K562 (cell line): ENCODE results near the gene SLC35A2. TPM values are rescaled to one million over a fixed set of nuclear protein-coding genes. Genes with fewer than 3 reads are reported as not detected.

Source experiments
- ATAC-seq: fragments of 200-7000 bp; cut with Tn5 transposase; 3 replicates; pipeline ENCODE4 v1.9.1; 2020; ENCODE audit warnings: moderate library complexity
- BruUV-seq: library from RNA; stranded (reverse); fragments of 400-500 nt; replicated peaks from 2 replicates; lab custom pipeline; 2021; lab: Mats Ljungman, UMichigan
- CTCF ChIA-PET: fragments of 300-600 bp; formaldehyde crosslinking; extraction: SDS; loops from one replicate; lab custom pipeline; 2021; ENCODE audit warnings: low intra/inter-chr PET ratio; lab: Yijun Ruan, JAX
- POLR2A ChIA-PET: fragments of 300-600, 350-650 bp; sonication (Branson Sonifier 250); formaldehyde crosslinking; extraction: SDS; loops from one replicate; lab custom pipeline; 2021; ENCODE audit warnings: antibody characterized with exemption, inconsistent platforms; lab: Yijun Ruan, JAX
- DNase-seq, 4 experiments: peaks; one replicate each; pipeline versions ENCODE4 v3.0.0 to v3.0.0-alpha.2; 2011 to 2018; ENCODE audit warnings: low spot score in 3 of 4, mixed read lengths in 3 of 4; ENCODE audit errors: extremely low read depth in 1 of 4
- FAIRE-seq: peaks from 2 replicates; lab custom pipeline; 2011; peaks lifted over from hg19 to GRCh38; lab: Jason Lieb, UNC
- H2AFZ ChIP-seq: 2 replicates; pipeline ENCODE4 v1.6.0; 2011; ENCODE audit warnings: low read depth, low read length, control low read depth, inconsistent platforms
- H3K27ac ChIP-seq: fragments of 200-600 bp; 3 replicates; pipeline ENCODE4 v1.8.0; 2011; ENCODE audit warnings: low read depth, mild to moderate bottlenecking, control low read depth, inconsistent platforms, low read length, moderate library complexity, mixed read lengths; ENCODE audit errors: extremely low read depth
- H3K27me3 ChIP-seq, 2 experiments: fragments of 300-600 bp in 1 of 2; 2 replicates in 1 of 2; 3 replicates in 1 of 2; pipeline versions ENCODE4 v1.6.0 to v1.8.0; 2011; ENCODE audit warnings: inconsistent platforms in 2 of 2, low read length in 2 of 2, mild to moderate bottlenecking in 1 of 2, mixed read lengths in 1 of 2, moderate library complexity in 1 of 2; ENCODE audit not compliant: control insufficient read depth in 2 of 2, insufficient read depth in 2 of 2
- H3K36me3 ChIP-seq: fragments of 300-600 bp; 3 replicates; pipeline ENCODE4 v1.8.0; 2011; ENCODE audit warnings: mild to moderate bottlenecking, low read length, inconsistent platforms; ENCODE audit not compliant: control insufficient read depth, insufficient read depth
- H3K4me1 ChIP-seq, 2 experiments: fragments of 200-600 bp in 1 of 2; replicated peaks in 1 of 2; 2 replicates in 1 of 2; 3 replicates in 1 of 2; pipeline versions ENCODE4 v1.5.1 to v1.8.0; 2011; ENCODE audit warnings: inconsistent platforms in 2 of 2, low read length in 2 of 2, mild to moderate bottlenecking in 1 of 2, mixed read lengths in 1 of 2, moderate library complexity in 1 of 2; ENCODE audit not compliant: control insufficient read depth in 2 of 2, insufficient read depth in 2 of 2
- H3K4me2 ChIP-seq: 2 replicates; pipeline ENCODE4 v1.6.1; 2011; ENCODE audit warnings: low read length, control low read depth, inconsistent platforms, mixed read lengths; ENCODE audit not compliant: insufficient read depth
- H3K4me3 ChIP-seq: fragments of 200-600 bp; sonication (generic), shearing (Covaris generic); 2 replicates; pipeline ENCODE4 v1.5.1; 2016; ENCODE audit warnings: control low read depth, inconsistent platforms
- H3K79me2 ChIP-seq: fragments of 200-600 bp; 3 replicates; pipeline ENCODE4 v1.8.0; 2011; ENCODE audit warnings: low read length, inconsistent platforms; ENCODE audit not compliant: control insufficient read depth, insufficient read depth
- H3K9ac ChIP-seq, 2 experiments: 2 replicates each; pipeline versions ENCODE4 v1.6.0 to v1.6.1; 2011; ENCODE audit warnings: low read depth in 2 of 2, low read length in 2 of 2, control low read depth in 1 of 2, inconsistent platforms in 1 of 2, mild to moderate bottlenecking in 1 of 2, mixed read lengths in 1 of 2; ENCODE audit not compliant: insufficient read depth in 1 of 2
- H3K9me1 ChIP-seq: one replicate; pipeline ENCODE4 v1.6.0; 2011; ENCODE audit warnings: inconsistent platforms, mild to moderate bottlenecking, low read length, moderate library complexity; ENCODE audit not compliant: control insufficient read depth, insufficient read depth
- H3K9me3 ChIP-seq: replicated peaks from 2 replicates; pipeline ENCODE4 v1.5.1; 2011; ENCODE audit warnings: low read depth, low read length, inconsistent platforms; ENCODE audit not compliant: control insufficient read depth, insufficient read depth
- H4K20me1 ChIP-seq: replicated peaks from 2 replicates; pipeline ENCODE4 v1.6.1; 2011; ENCODE audit warnings: low read length, inconsistent platforms, mixed read lengths; ENCODE audit not compliant: control insufficient read depth, insufficient read depth
- CBFA2T3 ChIP-seq: fragments of 450-650 bp; IDR thresholded peaks from 2 replicates; pipeline ENCODE4 v1.6.1; 2017
- CBX3 ChIP-seq, 2 experiments: IDR thresholded peaks; 1 replicate in 1 of 2; 2 replicates in 1 of 2; pipeline ENCODE4 v1.6.1; 2012; ENCODE audit warnings: inconsistent platforms in 2 of 2, low read length in 2 of 2, borderline replicate concordance in 1 of 2, control low read depth in 1 of 2
- CTBP1 ChIP-seq: fragments of 450-650 bp; IDR thresholded peaks from 2 replicates; pipeline ENCODE4 v1.6.1; 2016; ENCODE audit warnings: borderline replicate concordance
- EP300 ChIP-seq: IDR thresholded peaks from 2 replicates; pipeline ENCODE4 v1.6.1; 2012; ENCODE audit warnings: low read length, improper control_type of control experiment
- ETV1 ChIP-seq: fragments of 450-650 bp; conservative IDR thresholded peaks from 2 replicates; pipeline ENCODE4 v1.6.1; 2016; ENCODE audit warnings: missing genetic modification characterization, control low read depth, low read depth, missing compliant biosample characterization
- FOXK1 ChIP-seq: sonication (generic); formaldehyde crosslinking; IDR thresholded peaks from 2 replicates; pipeline ENCODE4 v1.8.0; 2022; ENCODE audit warnings: missing genetic modification reagents, mild to moderate bottlenecking, borderline replicate concordance
- GATAD2B ChIP-seq: fragments of 450-650 bp; IDR thresholded peaks from 2 replicates; pipeline ENCODE4 v1.6.1; 2017; ENCODE audit warnings: mild to moderate bottlenecking, borderline replicate concordance
- HNRNPLL ChIP-seq: fragments of 200-400 bp; formaldehyde crosslinking; IDR thresholded peaks from 2 replicates; pipeline ENCODE4 v1.6.1; 2017; ENCODE audit warnings: low read length, low read depth, mild to moderate bottlenecking; ENCODE audit not compliant: poor library complexity, severe bottlenecking
- MAZ ChIP-seq, 2 experiments: fragments of 450-650 bp in 1 of 2; sonication (generic) in 1 of 2; formaldehyde crosslinking; IDR thresholded peaks in 1 of 2; conservative IDR thresholded peaks in 1 of 2; 2 replicates each; pipeline versions ENCODE4 v1.4.0 to v1.5.0; 2020; ENCODE audit warnings: mild to moderate bottlenecking in 1 of 2, missing genetic modification reagents in 1 of 2
- MCM3 ChIP-seq: fragments of 450-650 bp; IDR thresholded peaks from 2 replicates; pipeline ENCODE4 v1.6.1; 2016
- MITF ChIP-seq: IDR thresholded peaks from 2 replicates; pipeline ENCODE4 v1.6.1; 2014; ENCODE audit warnings: antibody characterized with exemption
- MTA2 ChIP-seq: fragments of 450-650 bp; IDR thresholded peaks from 2 replicates; pipeline ENCODE4 v1.6.1; 2016; ENCODE audit warnings: low read depth
- NFIC ChIP-seq: fragments of 450-650 bp; IDR thresholded peaks from 2 replicates; pipeline ENCODE4 v1.6.1; 2017; ENCODE audit warnings: mild to moderate bottlenecking, inconsistent platforms
- NFRKB ChIP-seq: fragments of 450-650 bp; IDR thresholded peaks from 2 replicates; pipeline ENCODE4 v1.6.1; 2016; ENCODE audit warnings: low read depth
- NKRF ChIP-seq: fragments of 450-650 bp; IDR thresholded peaks from 2 replicates; pipeline ENCODE4 v1.6.1; 2016; ENCODE audit warnings: borderline replicate concordance
- RAD51 ChIP-seq: fragments of 450-650 bp; IDR thresholded peaks from 2 replicates; pipeline ENCODE4 v1.7.1; 2016; ENCODE audit warnings: low read depth, mild to moderate bottlenecking, borderline replicate concordance
- WGBS: fragments of 100-300 bp; shearing (Covaris generic); methylation state at CpG from one replicate; pipeline ENCODE4 v1.1.6; 2016; ENCODE audit warnings: low coverage, mixed read lengths; ENCODE audit not compliant: insufficient coverage; ENCODE audit errors: missing lambda C conversion rate; 5-methylcytosine and 5-hydroxymethylcytosine counted together
- in situ Hi-C: fragments of 300-500 bp; cut with MboI; formaldehyde crosslinking; loops from 4 replicates; pipeline ENCODE4 v1.15.0; 2018; ENCODE audit warnings: inconsistent platforms, mixed read lengths
- intact Hi-C: fragments of 100-400 bp; cut with micrococcal nuclease; formaldehyde crosslinking; loops from 2 replicates; pipeline ENCODE4 v1.14.2; 2022
- polyA plus RNA-seq, 8 experiments: library from polyadenylated mRNA; depleted of rRNA in 4 of 8; stranded (reverse) in 5 of 8; unstranded in 3 of 8; fragments of >200 nt; fragmentation: Nextera tagmentation in 2 of 8; fragmentation: Illumina TruSeq in 1 of 8; extraction: Ambion mirVana in 2 of 8; extraction: Trizol in 1 of 8; gene quantifications; 2 replicates each; pipeline versions ENCODE4 v1.2.1 to v1.2.3, GENCODE V29; 2011 to 2014; ENCODE audit warnings: inconsistent platforms in 1 of 8, missing spikeins in 1 of 8
- total RNA-seq, 7 experiments: library from RNA; depleted of rRNA in 6 of 7; stranded (reverse); fragments of >200 nt in 6 of 7; fragmentation: Illumina TruSeq in 2 of 7; extraction: Trizol in 2 of 7; gene quantifications; 2 replicates each; pipeline versions ENCODE4 v1.2.1 to v1.2.3, GENCODE V29; 2011 to 2021; ENCODE audit warnings: low replicate concordance in 1 of 7
- TF ChIP-seq, protein P1 (sequence below): fragments of 450-650 bp; IDR thresholded peaks from 2 replicates; pipeline ENCODE4 v1.7.0; 2016; ENCODE audit warnings: borderline replicate concordance

The SLC35A2 gene
- total and polyA plus RNA-seq, 9 of the 15 experiments (the other 6 are each of a cell fraction or from before 2014, with no cell fraction given), result 3.3 to 38.9 (median 20.0) TPM

DNA sequence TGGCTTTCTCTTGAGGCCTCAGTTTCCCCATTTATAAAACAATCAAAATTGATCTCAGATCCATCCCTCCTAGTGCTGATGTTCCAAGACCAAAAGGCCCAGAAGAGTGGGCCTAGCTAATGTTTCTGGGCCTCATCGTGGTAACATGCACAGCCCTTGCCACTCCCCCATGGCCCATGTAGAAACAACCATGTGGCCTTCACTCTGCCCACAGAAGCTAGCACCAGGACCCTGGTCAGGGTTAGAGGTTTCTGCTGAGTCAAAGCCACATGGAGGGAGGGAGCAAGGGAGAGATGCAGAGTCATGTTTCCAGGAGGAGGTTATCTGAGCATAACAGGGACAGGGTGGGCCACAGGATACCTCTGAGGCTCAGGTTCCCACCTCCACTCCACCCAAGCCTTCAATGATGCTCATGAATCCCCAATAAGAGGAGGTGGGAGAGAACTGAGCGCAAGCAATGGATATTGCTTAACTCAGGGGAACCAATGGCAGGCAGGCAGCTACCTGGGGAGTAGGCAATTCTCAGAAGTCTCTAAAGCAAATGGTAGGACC is 29.0 kb upstream of the SLC35A2 start:
- no peaks in the 10 kb centered on the region for H3K9me1 ChIP-seq
- H2AFZ ChIP-seq, result no peak overlapping the region
- FAIRE-seq (peak; percentile 90), ATAC-seq (peak; percentile 73), DNase-seq (peak; percentile 71 to 93 (median 81))
- BruUV-seq, result no TSS peak
- peak overlapping the region; percentile 60 to 65; a peak in 3 of 4 replicates for H3K9ac ChIP-seq
- ChIA-PET POLR2A (interaction anchor here (0.6 to 1.3 kb wide), 5 partner anchors 8 to 215 kb away, joined by 3 to 11 read pairs (median 4); partner anchors contain the start of gene OTUD5), CTCF (interaction anchor here (0.5 kb wide), 1 partner anchor 18 kb away, joined by 3 read pairs; no protein-coding TSS in a partner anchor)
- peaks cover 68 to 84% of the 10 kb centered on the region in 2 experiments for H3K4me1 ChIP-seq
- peaks cover 95% of the 10 kb centered on the region for H3K79me2 ChIP-seq
- H3K9me3 ChIP-seq, result no peaks in the 10 kb centered on the region
- H3K27ac ChIP-seq, result peak overlapping the region; percentile 91
- peaks cover 59% of the 10 kb centered on the region for H3K36me3 ChIP-seq
- intact Hi-C loops, result loop anchor here (5.0 kb wide), 1 partner anchor 138 kb away; the partner anchor contains the start of gene HDAC6
- no peak overlapping the region for H3K4me3 ChIP-seq
- H3K27me3 ChIP-seq, result no peaks in the 10 kb centered on the region
- peak overlapping the region; percentile 30 for H3K4me2 ChIP-seq
- H4K20me1 ChIP-seq, result no peaks in the 10 kb centered on the region
- WGBS, result 0% methylated on average over 2 of the region's 2 CpGs
- in situ Hi-C loops, result no loop called here
- TF ChIP-seq MCM3, result no peak
- no peak for TF ChIP-seq FOXK1 (CRISPR knock-in tag)
- TF ChIP-seq GATAD2B, result no peak
- 0 out of 2 replicates have a peak, but pooled peaks have one; percentile 11 for TF ChIP-seq ETV1 (tag)
- peak; percentile 88; the same call in 1 of the 2 replicates for TF ChIP-seq CTBP1
- peak; percentile 87 for TF ChIP-seq EP300
- TF ChIP-seq MITF, result peak; percentile 18; the same call in 1 of the 2 replicates
- peak; percentile 21; the same call in 1 of the 2 replicates for TF ChIP-seq RAD51
- TF ChIP-seq MTA2, result peak; percentile 57
- peak; percentile 28; the same call in 1 of the 2 replicates for TF ChIP-seq NFRKB
- TF ChIP-seq NFIC, result peak; percentile 63; the same call in 1 of the 2 replicates
- TF ChIP-seq, protein P1, sequence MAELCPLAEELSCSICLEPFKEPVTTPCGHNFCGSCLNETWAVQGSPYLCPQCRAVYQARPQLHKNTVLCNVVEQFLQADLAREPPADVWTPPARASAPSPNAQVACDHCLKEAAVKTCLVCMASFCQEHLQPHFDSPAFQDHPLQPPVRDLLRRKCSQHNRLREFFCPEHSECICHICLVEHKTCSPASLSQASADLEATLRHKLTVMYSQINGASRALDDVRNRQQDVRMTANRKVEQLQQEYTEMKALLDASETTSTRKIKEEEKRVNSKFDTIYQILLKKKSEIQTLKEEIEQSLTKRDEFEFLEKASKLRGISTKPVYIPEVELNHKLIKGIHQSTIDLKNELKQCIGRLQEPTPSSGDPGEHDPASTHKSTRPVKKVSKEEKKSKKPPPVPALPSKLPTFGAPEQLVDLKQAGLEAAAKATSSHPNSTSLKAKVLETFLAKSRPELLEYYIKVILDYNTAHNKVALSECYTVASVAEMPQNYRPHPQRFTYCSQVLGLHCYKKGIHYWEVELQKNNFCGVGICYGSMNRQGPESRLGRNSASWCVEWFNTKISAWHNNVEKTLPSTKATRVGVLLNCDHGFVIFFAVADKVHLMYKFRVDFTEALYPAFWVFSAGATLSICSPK, result no peak
- TF ChIP-seq CBFA2T3, result peak; percentile 92
- peak; percentile 42 for TF ChIP-seq HNRNPLL
- 0 out of 3 replicates have a peak, but pooled peaks of 1 of the 2 experiments have one; percentile 7 for TF ChIP-seq CBX3 (IDR thresholded peaks at IDR 0.05; ENCODE audit: borderline replicate concordance in 1 of 2, low read length in 2 of 2)
- peak; percentile 84 for TF ChIP-seq NKRF
- peak; percentile 59; a peak in 3 of 4 replicates for TF ChIP-seq MAZ (CRISPR knock-in tag; conservative IDR thresholded peaks at IDR 0.05 in 1 of 2, IDR thresholded peaks at IDR 0.05 in 1 of 2)
